HG02763 (cell line): ENCODE measurements around the gene TADA3.
A peak's percentile ranks its signal among the peaks of the same experiment; 100 is the strongest.
"Not testable (repeated sequence)": the region's sequence is repeated elsewhere in the genome, so short reads cannot be mapped to it uniquely, and the experiment has no call there.

ENCODE experiments used
- ATAC-seq: cut with Tn5 transposase; IDR thresholded peaks from one replicate; pipeline ENCODE4 v1.9.1; 2021; ENCODE audit warnings: mild to moderate bottlenecking, moderate library complexity; ENCODE audit not compliant: unreplicated experiment

The TADA3 gene

DNA sequence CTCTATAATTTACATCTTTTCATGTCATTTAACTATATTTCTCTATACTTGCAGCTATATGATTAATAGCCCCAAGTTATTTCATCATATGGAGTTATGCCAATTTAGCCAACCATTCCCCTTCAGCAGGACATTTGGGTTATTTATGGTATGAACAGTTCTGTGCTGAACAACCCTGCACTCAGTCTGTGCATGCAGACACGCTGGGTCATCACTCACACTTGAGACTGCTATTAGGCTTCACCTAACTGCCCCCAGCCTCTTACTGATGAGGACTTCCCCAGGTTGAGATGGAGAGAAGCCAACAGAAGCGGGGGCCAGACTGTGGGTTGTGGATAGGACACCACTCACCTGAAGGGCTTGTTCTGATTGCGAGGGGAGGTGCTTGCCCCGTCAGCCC is 7.3 kb downstream of the TADA3 start:
- no peak for ATAC-seq

DNA sequence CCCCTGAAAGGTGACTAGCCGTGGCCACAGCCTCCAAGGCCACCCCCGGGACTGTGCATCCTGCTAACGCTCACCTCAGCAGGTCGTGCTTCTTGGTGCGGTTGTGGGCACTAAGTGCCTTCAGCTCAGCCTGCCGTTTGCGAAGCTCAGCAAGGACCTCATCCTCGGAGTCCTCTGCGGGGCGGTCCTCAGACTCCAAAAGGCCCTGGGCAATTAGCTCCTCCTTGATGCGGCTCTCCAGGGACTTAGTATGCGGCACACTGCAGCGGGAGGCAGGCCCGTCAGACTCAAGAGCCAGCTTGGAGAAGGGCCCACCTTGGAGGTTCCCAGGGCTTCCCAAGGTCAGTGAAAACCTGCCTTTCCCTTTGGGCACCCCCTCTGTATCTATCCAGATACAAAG is 8.3 kb downstream of the TADA3 start:
- no peak for ATAC-seq

DNA sequence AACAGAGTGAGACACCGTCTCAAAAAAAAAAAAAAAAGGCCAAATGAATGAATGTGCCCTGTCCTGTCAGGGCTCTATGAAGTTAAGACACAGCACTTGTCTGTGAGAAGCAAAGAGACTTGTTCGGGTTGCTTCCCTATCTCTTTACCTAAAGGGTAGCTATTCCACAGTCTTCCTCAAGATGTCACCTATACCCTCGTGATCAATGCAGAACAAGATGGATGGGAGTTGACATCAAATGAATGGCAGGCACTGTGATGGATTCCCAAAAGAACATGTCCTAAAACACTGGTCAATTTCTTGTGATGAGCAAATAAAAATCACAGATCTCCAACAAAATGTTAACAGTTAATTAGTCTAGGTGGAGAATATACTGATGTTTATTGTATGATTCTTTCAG is 9.5 kb downstream of the TADA3 start:
- ATAC-seq: no peak

DNA sequence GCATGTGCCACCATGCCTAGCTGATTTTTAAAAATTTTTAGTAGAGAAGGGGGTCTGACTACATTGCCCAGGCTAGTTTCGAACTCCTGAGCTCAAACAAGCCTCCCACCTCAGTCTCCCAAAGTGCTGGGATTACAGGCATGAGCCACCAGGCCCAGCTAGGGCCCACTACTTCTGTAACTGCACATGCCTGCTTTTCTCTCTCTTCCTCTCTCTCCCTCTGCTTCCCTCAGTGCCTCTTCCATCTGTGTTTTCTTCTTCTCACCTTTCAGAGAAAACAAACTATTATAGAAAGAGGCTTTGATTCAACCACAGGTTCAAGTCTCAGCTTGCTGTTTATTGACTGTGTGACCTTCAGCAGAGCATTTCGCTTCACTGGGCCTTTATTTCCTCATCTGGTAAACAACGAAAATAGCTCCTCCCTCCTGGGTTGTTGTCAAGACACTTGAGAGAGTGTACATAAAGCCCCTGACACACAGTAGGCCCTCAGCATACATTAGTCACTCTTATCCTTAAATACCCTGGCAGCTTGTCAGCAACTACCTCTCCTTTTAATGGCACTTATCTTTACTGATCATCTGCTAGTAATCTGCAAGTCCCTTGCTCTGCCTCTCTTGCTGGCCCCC is 10.2 kb downstream of the TADA3 start:
- ATAC-seq: no peak

DNA sequence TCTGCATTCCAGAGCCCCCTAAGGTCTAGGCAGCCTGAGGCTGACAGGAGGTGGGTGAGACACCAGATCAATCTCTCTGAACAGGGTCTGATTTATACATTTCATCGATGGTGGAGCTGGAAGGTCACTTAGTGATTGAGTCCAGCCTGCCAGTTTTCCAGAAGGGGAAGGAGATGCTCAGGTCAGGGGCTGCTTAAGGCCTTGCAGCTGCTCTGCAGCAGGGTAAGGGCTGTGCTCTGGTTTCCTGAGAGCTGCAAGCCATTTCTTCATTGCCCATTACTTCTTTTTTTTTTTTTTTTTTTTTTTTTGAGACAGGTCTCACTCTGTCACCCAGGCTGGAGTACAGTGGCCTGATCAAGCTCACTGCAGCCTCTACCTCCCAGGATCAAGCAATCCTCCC is 10.7 kb downstream of the TADA3 start:
- no peak for ATAC-seq

DNA sequence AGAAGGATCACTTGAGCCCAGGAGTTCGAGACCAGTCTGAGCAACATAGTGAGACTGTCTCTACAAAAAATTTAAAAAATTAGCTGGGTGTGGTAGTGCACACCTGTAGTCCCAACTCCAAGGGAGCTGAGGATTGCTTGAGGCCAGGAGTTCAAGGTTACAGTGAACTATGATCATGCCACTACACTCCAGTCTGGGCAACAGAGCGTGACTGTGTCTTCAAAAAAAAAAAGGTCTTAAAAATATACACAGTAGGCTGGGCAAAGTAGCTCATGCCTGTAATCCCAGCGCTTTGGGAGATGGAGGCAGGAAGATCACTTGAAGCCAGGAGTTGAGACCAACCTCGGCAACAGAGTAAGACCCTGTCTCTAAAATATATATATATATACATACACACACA is 11.4 kb downstream of the TADA3 start:
- no peak for ATAC-seq

DNA sequence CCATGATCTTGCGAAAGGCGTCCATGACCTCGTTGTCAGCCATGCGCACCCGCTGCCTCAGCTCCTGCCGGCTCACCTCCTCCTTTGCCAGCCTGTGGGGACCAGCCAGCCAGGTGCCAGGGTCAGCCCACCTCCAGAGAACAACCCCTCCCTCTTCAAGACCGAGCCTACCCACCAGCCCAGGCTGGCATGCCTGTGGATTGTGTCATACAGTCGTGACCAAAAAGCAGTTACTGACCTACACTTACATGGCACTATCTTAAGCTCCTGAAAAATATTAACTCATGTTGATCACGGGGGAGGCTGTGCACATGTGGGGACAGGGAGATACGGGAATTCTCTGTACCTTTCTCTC is 11.8 kb downstream of the TADA3 start:
- no peak for ATAC-seq

DNA sequence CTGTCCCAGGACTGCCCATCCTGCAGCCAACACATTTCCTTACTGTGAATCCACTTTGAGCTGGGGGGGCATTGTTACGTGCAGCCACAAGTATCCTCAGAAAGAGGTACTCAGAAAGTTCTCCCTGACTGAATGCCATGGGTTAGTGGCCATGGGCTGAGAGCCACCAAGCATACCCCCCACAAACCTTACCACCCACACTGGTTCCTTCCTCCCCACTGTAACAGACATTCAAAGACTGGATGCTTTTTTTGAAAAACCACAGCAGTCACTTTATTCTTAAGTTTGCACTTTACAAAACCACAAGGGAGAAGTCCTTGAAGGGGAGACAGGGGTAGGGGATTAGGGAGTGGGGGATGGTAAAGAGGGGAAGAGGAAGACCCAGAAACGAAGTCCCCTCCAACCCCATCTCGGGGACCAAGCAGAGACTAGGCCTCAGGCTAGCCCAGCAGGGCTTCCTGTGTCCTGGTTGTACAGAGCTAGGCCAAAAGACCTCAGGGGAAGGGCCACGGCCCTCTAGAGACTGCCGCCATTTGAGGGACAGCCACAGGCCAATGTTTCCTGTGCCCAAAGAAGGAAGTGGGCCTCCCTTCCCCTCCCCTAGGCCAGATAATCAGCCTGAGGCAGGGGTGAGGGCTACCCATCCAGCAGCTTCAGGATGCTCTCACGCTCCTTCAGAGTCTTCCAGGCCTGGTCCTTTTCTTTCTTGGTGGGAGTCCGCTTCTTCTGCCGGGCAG is 12.4 kb downstream of the TADA3 start:
- ATAC-seq: peak; percentile 57

DNA sequence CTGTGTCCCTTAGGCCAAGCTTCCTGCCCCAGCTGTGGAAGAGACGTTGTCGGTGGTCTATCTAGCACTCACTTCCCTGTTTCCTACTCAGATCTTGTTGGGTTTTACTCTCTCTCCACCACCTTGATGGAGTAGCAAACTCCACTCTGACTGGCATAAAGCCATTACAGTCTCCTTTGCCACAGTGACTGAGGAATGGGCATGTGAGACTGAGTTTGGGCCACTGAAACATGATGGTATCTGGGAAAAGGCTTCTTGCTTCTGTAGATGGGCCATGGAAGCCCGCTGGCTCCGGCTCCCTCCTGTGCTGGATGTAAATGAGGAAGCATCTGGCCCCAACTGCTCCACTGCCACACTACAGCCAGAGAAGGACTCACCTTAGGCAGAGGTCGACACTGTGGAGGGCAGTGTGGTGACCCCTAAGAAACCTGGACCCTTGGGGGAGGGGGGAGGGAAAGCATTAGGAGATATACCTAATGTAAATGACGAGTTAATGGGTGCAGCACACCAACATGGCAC is 13.1 kb downstream of the TADA3 start:
- no peak for ATAC-seq

DNA sequence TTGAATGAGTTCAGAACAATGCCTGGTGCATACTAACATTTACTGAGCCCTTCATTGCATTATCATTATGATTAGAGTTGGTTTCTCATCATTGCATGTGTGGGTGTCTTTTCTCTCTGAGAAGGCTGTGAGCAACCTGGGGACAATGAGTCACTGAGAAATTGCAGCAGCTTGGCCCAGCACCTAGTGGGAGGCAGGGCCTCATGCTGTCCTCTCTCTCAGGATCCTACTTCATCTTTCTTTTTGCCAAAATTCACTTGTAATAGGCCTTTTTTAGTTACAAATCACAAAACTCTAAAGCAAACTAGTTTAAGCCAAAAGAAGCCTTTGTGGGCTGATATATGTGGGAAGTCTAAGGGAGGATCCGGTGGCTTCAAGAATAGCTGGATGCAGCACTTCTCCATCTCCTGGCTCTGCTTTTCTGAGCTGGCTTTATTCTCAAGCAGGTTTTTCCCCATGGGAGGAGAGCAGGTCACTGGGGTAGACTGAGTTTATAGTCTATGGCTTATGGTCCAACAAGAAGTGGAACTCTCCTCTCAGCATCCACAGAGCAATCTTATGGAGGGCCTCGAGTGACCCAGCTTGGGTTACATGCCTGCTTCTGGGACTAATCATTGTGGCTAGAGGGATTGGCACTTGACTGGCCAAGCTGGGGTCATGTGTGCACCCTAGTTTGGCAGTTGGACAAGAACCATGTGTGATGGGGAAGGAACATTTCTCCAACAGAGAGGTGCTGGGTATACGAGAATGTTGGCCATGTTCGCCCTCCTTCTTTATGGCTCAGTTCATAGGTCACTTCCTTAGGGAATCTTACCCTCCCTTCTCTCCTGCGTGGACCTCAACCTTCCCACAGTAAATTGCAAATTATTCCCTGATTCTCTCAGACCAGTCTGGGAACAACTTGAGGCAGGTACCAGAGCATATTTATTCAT is 13.9 kb downstream of the TADA3 start:
- no peak for ATAC-seq

DNA sequence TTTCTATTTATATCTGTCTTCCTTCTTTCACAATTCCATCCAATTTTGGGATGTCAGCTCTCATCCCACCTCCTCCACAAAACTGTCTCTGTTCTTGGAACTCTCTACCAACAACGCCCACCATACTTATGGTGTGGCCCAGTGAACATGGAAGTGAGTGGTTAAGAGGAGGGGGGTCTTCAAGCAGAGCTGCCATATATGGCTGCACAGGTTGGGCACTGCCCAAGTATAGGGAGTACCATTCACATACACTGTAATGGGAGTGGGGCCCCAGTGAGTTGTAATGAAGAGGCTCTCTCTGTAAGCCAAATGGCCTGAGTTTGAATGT is 14.6 kb downstream of the TADA3 start:
- ATAC-seq: no peak

DNA sequence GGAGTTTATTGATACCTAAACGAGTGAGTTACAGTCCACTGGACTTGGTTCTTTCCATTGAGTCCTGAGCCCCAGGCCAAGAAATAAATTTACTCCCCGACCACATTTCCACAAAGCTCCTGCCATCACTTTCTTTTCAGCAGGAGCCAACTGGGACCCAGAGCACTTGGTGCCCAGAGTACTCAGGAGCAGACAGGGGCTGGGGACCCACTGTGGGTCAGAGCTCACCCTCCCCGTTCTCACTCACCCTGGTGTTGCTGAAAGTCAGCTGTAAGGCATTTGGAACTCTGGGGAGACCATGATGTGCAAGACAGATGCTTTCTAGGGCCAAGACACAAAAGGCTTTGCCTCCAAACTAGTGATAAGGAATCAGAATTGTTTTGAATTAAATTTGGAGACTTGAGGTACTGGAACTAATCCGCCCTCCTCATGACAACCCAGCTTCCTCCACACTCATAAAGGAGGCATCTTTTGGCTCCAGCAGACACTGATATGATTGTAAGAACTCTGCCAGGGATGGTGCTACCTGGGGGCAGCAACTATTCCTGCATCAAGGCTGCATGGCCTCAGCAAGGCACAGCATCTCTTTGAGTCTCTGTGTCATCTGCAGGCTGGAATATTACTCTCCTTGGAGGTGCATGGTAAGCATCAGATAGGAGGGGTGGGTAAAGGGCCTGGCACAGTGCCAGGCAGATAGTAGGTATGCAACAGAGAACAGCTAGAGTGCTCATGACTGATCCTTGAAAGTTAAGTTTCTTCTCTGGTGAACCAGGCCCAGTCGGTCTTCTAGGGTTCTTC is 15.2 kb downstream of the TADA3 start:
- ATAC-seq: no peak

DNA sequence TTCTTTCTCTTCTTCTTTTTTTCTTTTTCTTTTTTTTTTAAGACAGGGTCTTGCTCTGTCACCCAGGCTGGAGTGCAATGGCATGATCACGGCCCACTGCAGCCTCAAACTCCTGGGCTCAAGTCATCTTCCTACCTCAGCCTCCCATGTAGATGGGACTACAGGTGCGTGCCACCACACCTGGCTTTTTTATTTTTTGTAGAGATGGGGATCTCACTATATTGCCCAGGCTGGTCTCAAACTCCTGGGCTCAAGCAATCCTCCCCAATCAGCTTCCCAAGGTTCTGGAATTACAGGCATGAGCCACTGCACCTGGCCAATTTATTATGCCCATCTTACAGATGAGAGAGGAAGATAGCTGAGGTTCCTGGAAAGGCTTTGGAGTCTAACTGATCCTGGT is 21.3 kb downstream of the TADA3 start:
- not testable (repeated sequence) for ATAC-seq

DNA sequence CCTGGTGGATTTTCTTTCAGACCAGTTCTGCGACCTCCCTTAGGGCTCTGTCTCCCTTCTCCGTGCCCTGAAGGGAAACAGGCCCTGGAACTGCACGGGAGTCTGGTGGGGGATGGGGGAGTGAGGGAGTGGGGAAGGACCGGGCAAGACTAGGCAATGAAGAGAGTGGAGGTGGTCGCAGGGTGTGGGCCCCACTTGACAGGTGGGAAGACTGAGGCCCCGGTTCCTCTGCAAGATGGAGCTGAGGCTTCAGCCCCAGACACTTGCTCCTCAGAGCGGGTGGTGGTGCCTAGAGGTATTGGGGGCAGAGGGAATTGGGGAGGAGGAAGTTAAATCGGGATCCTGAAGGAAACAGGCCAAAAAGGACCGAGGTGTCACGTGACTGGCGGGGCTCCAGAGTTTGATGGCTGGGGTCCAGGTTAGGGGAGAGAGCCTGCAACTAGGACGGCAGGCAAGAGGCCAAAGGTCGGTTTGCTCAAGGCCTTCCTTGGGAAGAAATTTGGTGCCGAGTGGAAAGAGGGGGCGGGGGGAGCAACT is 21.9 kb downstream of the TADA3 start:
- ATAC-seq: no peak

DNA sequence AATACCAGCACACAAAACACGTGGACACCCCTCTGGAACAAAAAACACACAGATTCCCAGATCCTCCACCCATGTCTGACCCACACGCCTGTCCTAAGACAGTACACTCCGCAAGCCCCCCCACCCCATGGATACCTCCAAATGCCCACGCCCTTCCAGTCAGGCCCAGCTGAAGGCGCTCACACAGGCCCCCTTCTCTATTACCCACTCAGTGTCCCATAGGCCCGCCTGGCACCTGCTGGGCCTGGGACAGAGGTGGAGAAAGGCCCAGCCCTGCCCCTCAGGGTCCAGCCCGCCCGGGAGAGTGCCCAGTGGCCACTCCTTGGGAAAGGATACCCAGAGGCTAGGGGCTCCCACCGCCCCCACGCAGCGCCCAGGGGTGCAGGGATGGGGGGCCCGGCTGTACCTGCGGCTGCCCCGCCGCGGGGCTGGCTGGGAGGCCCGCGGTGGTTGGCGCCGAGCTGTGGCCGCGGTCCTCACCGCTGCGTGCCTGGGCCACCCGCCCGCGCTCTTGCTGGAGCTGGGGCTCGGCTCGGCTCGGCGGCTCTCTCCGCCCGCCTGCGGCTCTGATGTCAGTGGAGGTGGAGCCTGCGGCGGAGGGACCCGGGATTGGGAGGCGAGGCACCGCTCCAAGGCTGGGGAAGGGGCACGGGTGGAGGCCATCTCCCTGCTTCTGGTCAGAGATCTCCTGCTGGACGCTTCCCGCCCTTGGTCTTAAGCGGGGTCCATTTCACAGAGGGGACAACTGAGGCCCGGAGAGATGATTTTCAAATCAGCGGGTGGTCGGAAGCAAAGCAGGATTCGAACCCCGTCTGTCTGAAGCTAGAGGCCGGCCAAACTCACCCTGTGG is 22.6 kb downstream of the TADA3 start, which contains the start of gene CAMK1:
Gene CAMK1, minus strand, starts transcription at position 522 of the 850 bp plus-strand sequence. CDS start 2,198 bp downstream, outside the sequence.
- peak; percentile 45 for ATAC-seq

DNA sequence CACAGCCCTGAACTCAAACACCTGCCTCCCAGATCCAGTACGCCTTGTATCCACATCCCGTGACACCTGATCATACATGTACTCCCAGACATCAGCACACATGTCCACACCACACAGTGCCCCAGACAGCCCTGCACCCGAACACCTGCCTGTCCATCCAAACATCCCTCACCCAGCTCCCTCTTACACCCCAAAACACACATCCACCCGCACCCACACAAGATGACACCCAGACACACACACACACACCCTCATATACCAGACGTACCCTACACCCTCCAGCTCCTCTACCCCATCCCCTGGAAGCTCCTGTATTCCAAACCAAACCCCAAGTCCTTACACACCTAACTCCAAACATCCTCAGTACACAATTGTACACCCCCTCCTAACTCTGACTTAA is 23.3 kb downstream of the TADA3 start:
- no peak for ATAC-seq

DNA sequence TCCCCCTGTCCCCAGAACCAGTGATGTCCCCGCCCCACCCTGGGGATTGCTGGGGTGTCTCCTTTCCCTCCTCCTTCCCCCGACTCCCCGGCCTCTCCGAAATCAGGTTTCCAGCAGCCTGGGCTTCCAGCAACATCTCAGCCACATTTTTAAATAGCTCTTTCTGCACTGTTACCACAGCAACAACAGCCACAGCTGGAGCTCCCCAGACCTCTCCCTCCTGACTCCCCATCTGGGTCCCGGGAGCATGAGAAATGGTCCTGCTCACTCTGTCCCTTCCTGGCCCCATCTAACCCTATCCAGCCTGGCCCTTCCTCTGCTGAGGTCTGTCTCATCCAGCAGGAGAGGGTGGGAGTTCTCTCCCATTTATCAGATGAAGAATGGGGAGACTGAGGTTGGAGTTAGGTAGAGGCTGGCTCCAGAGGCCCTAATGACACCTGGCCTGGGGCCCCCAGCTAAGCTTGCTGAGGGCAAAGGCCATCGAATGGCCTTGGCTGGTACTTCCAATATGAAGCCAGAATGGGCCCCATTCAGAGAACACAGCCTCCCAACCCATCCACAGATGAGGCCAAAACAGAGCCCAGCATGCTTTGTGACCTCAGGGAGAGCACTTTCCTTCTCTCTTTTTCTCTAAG is 24.0 kb downstream of the TADA3 start:
- ATAC-seq: no peak

DNA sequence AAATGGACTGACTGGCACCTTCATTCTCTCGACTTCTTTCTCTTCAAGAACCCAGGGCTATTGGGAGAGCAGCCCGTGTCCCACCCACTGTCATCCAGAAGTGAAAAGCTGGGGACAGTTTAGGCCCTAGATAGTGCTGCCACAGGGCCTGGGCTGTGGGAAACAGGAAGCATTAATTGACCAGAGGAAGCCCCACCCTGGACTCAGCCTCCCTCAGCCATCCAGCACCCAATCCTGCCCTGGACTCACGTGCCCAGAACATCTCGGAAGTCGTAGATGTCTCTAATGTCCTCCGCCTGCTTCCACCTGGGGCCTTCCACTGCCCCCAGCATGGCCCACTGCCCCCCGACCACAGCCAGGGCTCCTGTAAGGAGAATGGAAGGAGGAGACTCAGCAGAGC is 24.9 kb downstream of the TADA3 start:
- ATAC-seq: no peak

DNA sequence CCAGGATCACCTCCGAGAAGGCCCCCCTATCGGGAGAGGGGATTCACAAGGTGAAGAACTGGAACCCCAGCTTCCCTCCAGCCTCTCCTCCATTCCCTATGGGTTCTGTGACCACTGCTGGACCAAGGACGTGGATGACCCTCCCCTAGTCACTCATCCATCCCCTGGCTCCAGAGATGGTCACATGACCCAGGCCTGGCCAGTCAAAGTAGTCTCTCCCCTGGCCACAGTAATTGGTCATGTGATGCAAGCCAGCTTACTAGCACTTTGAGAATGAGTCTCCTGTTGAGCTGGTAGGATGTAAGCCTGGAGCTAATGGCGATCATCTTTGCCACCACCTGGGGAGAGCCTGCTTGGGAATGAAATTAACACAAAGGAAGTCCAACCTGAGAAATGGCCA is 26.4 kb downstream of the TADA3 start:
- ATAC-seq: no peak
